ENCODE data around the gene FBXO45. TPM values are rescaled to one million over a fixed set of nuclear protein-coding genes. Genes with fewer than 3 reads are reported as not detected.
"Not testable (repeated sequence)": the region's sequence is repeated elsewhere in the genome, so short reads cannot be mapped to it uniquely, and the experiment has no call there.

FBXO45 gene
- total RNA-seq, 4 donors from 2014 or later = 2.4 to 8.6 (median 5.3) TPM

DNA sequence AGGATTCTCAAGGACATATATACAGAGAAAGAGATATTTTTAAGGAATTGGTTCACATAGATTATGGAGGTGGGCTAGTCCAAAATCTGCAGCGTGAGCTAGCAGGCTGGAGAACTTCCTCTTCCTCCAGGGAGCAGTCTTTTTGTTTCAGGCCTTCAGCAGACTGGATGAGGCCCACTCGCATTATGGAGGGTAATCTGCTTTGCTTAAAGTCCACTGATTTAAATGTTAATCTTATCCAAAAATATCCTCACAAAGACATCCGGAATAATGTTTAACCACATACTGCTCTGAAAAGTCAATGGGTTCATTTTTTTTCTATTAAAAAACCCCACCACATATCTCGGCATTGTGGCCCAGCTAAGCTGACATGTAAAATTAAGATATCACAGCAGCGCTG, 48.8 kb downstream of the FBXO45 start:
- H3K4me3 ChIP-seq = no peak overlapping the region
- in situ Hi-C loops (cut with MboI; ENCODE audit: low pct_ligation_motif_present in 1 of 4, low pct_unique_long_range_greater_than_20kb in 1 of 4, low sequenced_read_pairs in 3 of 4) (loop anchor here in 1 of 4 donors (25.0 kb wide), 1 partner anchor 345 kb away; the partner anchor contains the start of gene PIGZ), intact Hi-C loops (cut with DNase I; ENCODE audit: low total_unique reads) (no loop called here)
- TF ChIP-seq EP300 (IDR thresholded peaks at IDR 0.05; ENCODE audit: low read depth) (no peak), POLR2AphosphoS5 (IDR thresholded peaks at IDR 0.05) (no peak), POLR2A (IDR thresholded peaks at IDR 0.05) (no peak)
- TF ChIP-seq, protein P1, sequence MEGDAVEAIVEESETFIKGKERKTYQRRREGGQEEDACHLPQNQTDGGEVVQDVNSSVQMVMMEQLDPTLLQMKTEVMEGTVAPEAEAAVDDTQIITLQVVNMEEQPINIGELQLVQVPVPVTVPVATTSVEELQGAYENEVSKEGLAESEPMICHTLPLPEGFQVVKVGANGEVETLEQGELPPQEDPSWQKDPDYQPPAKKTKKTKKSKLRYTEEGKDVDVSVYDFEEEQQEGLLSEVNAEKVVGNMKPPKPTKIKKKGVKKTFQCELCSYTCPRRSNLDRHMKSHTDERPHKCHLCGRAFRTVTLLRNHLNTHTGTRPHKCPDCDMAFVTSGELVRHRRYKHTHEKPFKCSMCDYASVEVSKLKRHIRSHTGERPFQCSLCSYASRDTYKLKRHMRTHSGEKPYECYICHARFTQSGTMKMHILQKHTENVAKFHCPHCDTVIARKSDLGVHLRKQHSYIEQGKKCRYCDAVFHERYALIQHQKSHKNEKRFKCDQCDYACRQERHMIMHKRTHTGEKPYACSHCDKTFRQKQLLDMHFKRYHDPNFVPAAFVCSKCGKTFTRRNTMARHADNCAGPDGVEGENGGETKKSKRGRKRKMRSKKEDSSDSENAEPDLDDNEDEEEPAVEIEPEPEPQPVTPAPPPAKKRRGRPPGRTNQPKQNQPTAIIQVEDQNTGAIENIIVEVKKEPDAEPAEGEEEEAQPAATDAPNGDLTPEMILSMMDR (IDR thresholded peaks at IDR 0.05) = no peak
- H3K36me3 ChIP-seq = no peaks in the 10 kb centered on the region
- H3K4me1 ChIP-seq = peaks cover 4 to 16% (median 6%) of the 10 kb centered on the region in 4 donors
- DNase-seq = no peak
- H3K9me3 ChIP-seq = no peaks in the 10 kb centered on the region
- no peak overlapping the region for H3K27ac ChIP-seq
- WGBS, 2 donors (ENCODE audit: low coverage in 1 of 2) = 76 to 77% methylated on average over 5 of the region's 5 CpGs
- H3K27me3 ChIP-seq = no peaks in the 10 kb centered on the region

DNA sequence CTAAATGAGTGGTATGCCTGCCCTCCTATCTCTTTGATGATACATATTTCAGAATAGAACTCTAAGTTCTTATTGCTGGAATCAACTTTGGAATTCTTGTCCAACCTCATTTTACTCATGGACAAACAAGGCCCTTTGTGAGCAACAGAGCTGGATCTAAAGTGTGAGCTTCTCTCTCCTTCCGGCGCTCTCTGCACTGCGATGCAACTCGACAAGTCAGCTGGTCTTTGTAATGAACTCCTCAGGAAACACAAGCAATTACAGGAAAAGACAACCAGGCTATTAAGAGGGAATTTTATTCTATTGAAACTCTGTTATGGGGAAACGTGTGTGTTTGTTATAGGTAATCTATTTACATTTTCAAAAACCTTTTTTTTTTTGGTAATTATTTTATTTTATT, 50.8 kb downstream of the FBXO45 start:
- 48 to 64% methylated on average over 5 of the region's 5 CpGs for WGBS, 2 donors (ENCODE audit: low coverage in 1 of 2)

DNA sequence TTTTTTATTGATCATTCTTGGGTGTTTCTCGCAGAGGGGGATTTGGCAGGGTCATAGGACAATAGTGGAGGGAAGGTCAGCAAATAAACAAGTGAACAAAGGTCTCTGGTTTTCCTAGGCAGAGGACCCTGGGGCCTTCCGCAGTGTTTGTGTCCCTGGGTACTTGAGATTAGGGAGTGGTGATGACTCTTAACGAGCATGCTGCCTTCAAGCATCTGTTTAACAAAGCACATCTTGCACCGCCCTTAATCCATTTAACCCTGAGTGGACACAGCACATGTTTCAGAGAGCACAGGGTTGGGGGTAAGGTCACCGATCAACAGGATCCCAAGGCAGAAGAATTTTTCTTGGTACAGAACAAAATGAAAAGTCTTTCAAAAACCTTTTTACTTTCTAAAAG, 51.2 kb downstream of the FBXO45 start:
- intact Hi-C loops (cut with DNase I; ENCODE audit: low total_unique reads) = not testable (repeated sequence)

More for the DNA sequence above, 50.8 kb downstream of the FBXO45 start:
- H3K36me3 ChIP-seq = no peaks in the 10 kb centered on the region
- H3K9me3 ChIP-seq = no peaks in the 10 kb centered on the region
- peak overlapping the region; percentile 31 to 60 (median 48) for H3K27ac ChIP-seq
- TF ChIP-seq POLR2A (IDR thresholded peaks at IDR 0.05) = no peak
- TF ChIP-seq POLR2AphosphoS5 (IDR thresholded peaks at IDR 0.05) = no peak
- TF ChIP-seq EP300 (IDR thresholded peaks at IDR 0.05; ENCODE audit: low read depth) = no peak
- TF ChIP-seq, protein P1 (IDR thresholded peaks at IDR 0.05) = no peak
- no peak for DNase-seq
- H3K4me3 ChIP-seq = no peak overlapping the region
- in situ Hi-C loops (cut with MboI; ENCODE audit: low pct_ligation_motif_present in 1 of 4, low pct_unique_long_range_greater_than_20kb in 1 of 4, low sequenced_read_pairs in 3 of 4) (loop anchor here in 1 of 4 donors (25.0 kb wide), 1 partner anchor 343 kb away; the partner anchor contains the start of gene PIGZ), intact Hi-C loops (cut with DNase I; ENCODE audit: low total_unique reads) (no loop called here)
- peaks cover 4 to 13% (median 8%) of the 10 kb centered on the region in 4 donors for H3K4me1 ChIP-seq
- no peaks in the 10 kb centered on the region for H3K27me3 ChIP-seq

DNA sequence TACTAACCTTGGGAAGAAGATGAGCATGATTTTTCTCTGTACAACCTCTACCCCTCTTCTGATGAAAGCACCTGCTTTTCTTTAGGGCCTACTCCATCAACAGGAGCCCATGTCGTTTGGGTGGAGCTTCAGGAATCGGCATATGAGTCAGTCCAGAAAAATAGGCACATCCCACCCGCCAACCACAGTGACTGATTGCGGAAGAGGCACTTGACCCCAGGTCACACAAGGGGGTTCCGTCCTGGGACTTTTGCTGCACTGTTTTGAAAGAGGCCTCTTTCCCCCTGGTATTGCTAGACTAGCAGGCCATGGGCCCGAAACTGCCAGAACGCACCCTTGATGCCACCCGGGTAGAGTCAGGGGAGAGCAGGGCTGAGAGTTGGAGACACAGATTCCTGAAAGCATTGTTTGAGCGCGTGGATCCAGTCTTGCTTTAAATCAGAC, 51.7 kb downstream of the FBXO45 start:
- TF ChIP-seq POLR2A (IDR thresholded peaks at IDR 0.05) (no peak), EP300 (IDR thresholded peaks at IDR 0.05; ENCODE audit: low read depth) (no peak), POLR2AphosphoS5 (IDR thresholded peaks at IDR 0.05) (no peak)
- TF ChIP-seq, protein P1 (IDR thresholded peaks at IDR 0.05) = no peak
- Histone ChIP-seq H3K36me3 (no peaks in the 10 kb centered on the region), H3K27me3 (no peaks in the 10 kb centered on the region), H3K4me1 (peaks cover 4 to 13% (median 8%) of the 10 kb centered on the region in 4 donors), H3K9me3 (no peaks in the 10 kb centered on the region), H3K27ac (peak overlapping the region; percentile 61 to 79 (median 68)), H3K4me3 (no peak overlapping the region)
- in situ Hi-C loops (cut with MboI; ENCODE audit: low pct_ligation_motif_present in 1 of 4, low pct_unique_long_range_greater_than_20kb in 1 of 4, low sequenced_read_pairs in 3 of 4) (loop anchor here in 1 of 4 donors (25.0 kb wide), 1 partner anchor 342 kb away; the partner anchor contains the start of gene PIGZ), intact Hi-C loops (cut with DNase I; ENCODE audit: low total_unique reads) (no loop called here)
- DNase-seq = peak; percentile 44
- 62% methylated on average over 10 of the region's 10 CpGs; no CpG with 5 or more reads in 1 of the 2 donors for WGBS, 2 donors (ENCODE audit: low coverage in 1 of 2)

More for the DNA sequence above, 51.2 kb downstream of the FBXO45 start:
- peak overlapping the region; percentile 61 to 79 (median 68) for H3K27ac ChIP-seq
- H3K4me1 ChIP-seq = peaks cover 4 to 13% (median 8%) of the 10 kb centered on the region in 4 donors
- H3K4me3 ChIP-seq, H3K9me3 ChIP-seq, H3K27me3 ChIP-seq, DNase-seq, H3K36me3 ChIP-seq: not testable (repeated sequence)
- WGBS, 2 donors (ENCODE audit: low coverage in 1 of 2) = 20 to 47% methylated on average over 1 to 5 of the region's 5 CpGs
- in situ Hi-C loops (cut with MboI; ENCODE audit: low pct_ligation_motif_present in 1 of 4, low pct_unique_long_range_greater_than_20kb in 1 of 4, low sequenced_read_pairs in 3 of 4) = loop anchor here in 1 of 4 donors (25.0 kb wide), 1 partner anchor 343 kb away; the partner anchor contains the start of gene PIGZ

All from transverse colon (tissue), 4 donors.